GM12878 (cell line): Measurements from ENCODE around the gene MGAT2. TPM values are rescaled to one million over a fixed set of nuclear protein-coding genes. Genes with fewer than 3 reads are reported as not detected.

Experiments used
- BCL3 ChIP-seq: IDR thresholded peaks from 2 replicates; pipeline ENCODE4 v1.6.1; 2011; ENCODE audit warnings: borderline replicate concordance, low read depth, mild to moderate bottlenecking, moderate library complexity, low read length; ENCODE audit not compliant: insufficient read depth, poor library complexity, severe bottlenecking
- BHLHE40 ChIP-seq, 2 experiments: fragments of 450-650 bp in 1 of 2; IDR thresholded peaks; 2 replicates each; pipeline ENCODE4 v1.6.1; 2011 to 2017; ENCODE audit warnings: low read depth in 2 of 2, borderline replicate concordance in 1 of 2, improper control_type of control experiment in 1 of 2, low read length in 1 of 2, mild to moderate bottlenecking in 1 of 2
- CHD2 ChIP-seq: IDR thresholded peaks from 2 replicates; pipeline ENCODE4 v1.6.1; 2011; ENCODE audit warnings: low read depth, low read length, improper control_type of control experiment, borderline replicate concordance
- CREB1 ChIP-seq: IDR thresholded peaks from 2 replicates; pipeline ENCODE4 v1.6.1; 2012; ENCODE audit warnings: low read depth, mild to moderate bottlenecking, inconsistent platforms
- CUX1 ChIP-seq: IDR thresholded peaks from 2 replicates; pipeline ENCODE4 v1.6.1; 2012; ENCODE audit warnings: improper control_type of control experiment, low read depth, low read length; ENCODE audit not compliant: insufficient replicate concordance
- HCFC1 ChIP-seq: fragments of 150-350 bp; IDR thresholded peaks from 2 replicates; pipeline ENCODE4 v1.6.1; 2014; ENCODE audit warnings: low read length
- HDAC6 ChIP-seq: fragments of 200-600 bp; sonication (generic); IDR thresholded peaks from one replicate; pipeline ENCODE4 v1.8.0; 2017; ENCODE audit warnings: antibody characterized with exemption; ENCODE audit not compliant: unreplicated experiment
- PAX8 ChIP-seq: fragments of 450-650 bp; IDR thresholded peaks from 2 replicates; pipeline ENCODE4 v1.6.1; 2017; ENCODE audit warnings: mild to moderate bottlenecking, moderate library complexity
- PKNOX1 ChIP-seq: fragments of 450-650 bp; IDR thresholded peaks from 2 replicates; pipeline ENCODE4 v1.6.1; 2016; ENCODE audit warnings: mild to moderate bottlenecking
- RELA ChIP-seq: fragments of 450-650 bp; IDR thresholded peaks from 2 replicates; pipeline ENCODE4 v1.8.0; 2014; ENCODE audit warnings: borderline replicate concordance; ENCODE audit not compliant: partially characterized antibody
- SMC3 ChIP-seq: IDR thresholded peaks from 2 replicates; pipeline ENCODE4 v1.6.1; 2011; ENCODE audit warnings: low read length, improper control_type of control experiment, borderline replicate concordance
- TBL1XR1 ChIP-seq: IDR thresholded peaks from 2 replicates; pipeline ENCODE4 v1.6.1; 2012; ENCODE audit warnings: low read depth, low read length, improper control_type of control experiment
- USF1 ChIP-seq: IDR thresholded peaks from 2 replicates; pipeline ENCODE4 v1.6.1; 2011; ENCODE audit warnings: borderline replicate concordance, low read depth, mild to moderate bottlenecking, moderate library complexity, mixed read lengths, low read length; ENCODE audit not compliant: insufficient read depth; ENCODE audit errors: extremely low read length
- ZBED1 ChIP-seq: IDR thresholded peaks from 2 replicates; pipeline ENCODE4 v1.6.1; 2016; ENCODE audit warnings: borderline replicate concordance
- ZBTB33 ChIP-seq: fragments of 450-650 bp; IDR thresholded peaks from 2 replicates; pipeline ENCODE4 v1.6.1; 2017; ENCODE audit warnings: mild to moderate bottlenecking
- ZNF207 ChIP-seq: fragments of 450-650 bp; IDR thresholded peaks from 2 replicates; pipeline ENCODE4 v1.6.1; 2014; ENCODE audit warnings: antibody characterized with exemption, mild to moderate bottlenecking, borderline replicate concordance
- ZNF384 ChIP-seq: IDR thresholded peaks from 2 replicates; pipeline ENCODE4 v1.6.1; 2012; ENCODE audit warnings: low read depth, mild to moderate bottlenecking, low read length, improper control_type of control experiment, borderline replicate concordance
- polyA plus RNA-seq, 11 experiments: library from polyadenylated mRNA; depleted of rRNA in 4 of 11; unstranded in 6 of 11; stranded (reverse) in 5 of 11; fragments of >200 nt; fragmentation: Nextera tagmentation in 4 of 11; fragmentation: Illumina TruSeq in 1 of 11; extraction: Ambion mirVana in 4 of 11; extraction: Trizol in 1 of 11; gene quantifications; 1 replicate in 1 of 11; 2 replicates in 10 of 11; pipeline versions ENCODE4 v1.2.1 to v1.2.3, GENCODE V29; 2011 to 2016; ENCODE audit warnings: inconsistent platforms in 2 of 11, missing spikeins in 2 of 11, low read depth in 1 of 11
- total RNA-seq, 4 experiments: library from RNA; depleted of rRNA in 3 of 4; stranded (reverse); fragments of >200 nt in 3 of 4; fragmentation: Illumina TruSeq in 1 of 4; extraction: Trizol in 1 of 4; gene quantifications; 2 replicates each; pipeline versions ENCODE4 v1.2.1 to v1.2.3, GENCODE V29; 2013 to 2021

MGAT2 gene
- total and polyA plus RNA-seq, 10 of the 15 experiments (the other 5 are each of a cell fraction or from before 2014, with no cell fraction given): 0.03 to 51.8 (median 38.0) TPM; not detected in 1

- TF ChIP-seq BCL3: peak; percentile 32
- peak; percentile 80 for TF ChIP-seq CHD2
- TF ChIP-seq RELA: peak; percentile 82
- peak; percentile 3; the same call in 1 of the 2 replicates for TF ChIP-seq SMC3
- TF ChIP-seq HDAC6: no peak
- TF ChIP-seq ZNF384: no peak
- no peak; the same call in 1 of the 2 replicates for TF ChIP-seq ZBED1
- TF ChIP-seq ZBTB33: peak; percentile 60; the same call in 1 of the 2 replicates
- TF ChIP-seq USF1: no peak
- no peak for TF ChIP-seq CUX1
- peak; percentile 96 for TF ChIP-seq ZNF207
- TF ChIP-seq PAX8: no peak
- peak in 1 of 2 experiments; percentile 63; a peak in 2 of 4 replicates for TF ChIP-seq BHLHE40 (IDR thresholded peaks at IDR 0.05; ENCODE audit: borderline replicate concordance in 1 of 2, low read depth in 2 of 2, low read length in 1 of 2)
- no peak for TF ChIP-seq TBL1XR1
- TF ChIP-seq CREB1: peak; percentile 65
- peak; percentile 83 for TF ChIP-seq PKNOX1
- TF ChIP-seq HCFC1: peak; percentile 60
These were observed 21.9 kb upstream of the MGAT2 start, which contains the start of gene LRR1 (continued) for GRCh38 chr14:49598485-49599300.
